Stimulated activated naive CD4-positive, alpha-beta T cell treated with Interleukin-2 at 50 U/mL for 16 hours (primary cell): ENCODE results near the gene WDR90.
"Not testable (repeated sequence)": the region's sequence is repeated elsewhere in the genome, so short reads cannot be mapped to it uniquely, and the experiment has no call there.

Experiments used
- DNase-seq: peaks from one replicate; lab custom pipeline; 2025; lab: John Stamatoyannopoulos, UW

The WDR90 gene

DNA sequence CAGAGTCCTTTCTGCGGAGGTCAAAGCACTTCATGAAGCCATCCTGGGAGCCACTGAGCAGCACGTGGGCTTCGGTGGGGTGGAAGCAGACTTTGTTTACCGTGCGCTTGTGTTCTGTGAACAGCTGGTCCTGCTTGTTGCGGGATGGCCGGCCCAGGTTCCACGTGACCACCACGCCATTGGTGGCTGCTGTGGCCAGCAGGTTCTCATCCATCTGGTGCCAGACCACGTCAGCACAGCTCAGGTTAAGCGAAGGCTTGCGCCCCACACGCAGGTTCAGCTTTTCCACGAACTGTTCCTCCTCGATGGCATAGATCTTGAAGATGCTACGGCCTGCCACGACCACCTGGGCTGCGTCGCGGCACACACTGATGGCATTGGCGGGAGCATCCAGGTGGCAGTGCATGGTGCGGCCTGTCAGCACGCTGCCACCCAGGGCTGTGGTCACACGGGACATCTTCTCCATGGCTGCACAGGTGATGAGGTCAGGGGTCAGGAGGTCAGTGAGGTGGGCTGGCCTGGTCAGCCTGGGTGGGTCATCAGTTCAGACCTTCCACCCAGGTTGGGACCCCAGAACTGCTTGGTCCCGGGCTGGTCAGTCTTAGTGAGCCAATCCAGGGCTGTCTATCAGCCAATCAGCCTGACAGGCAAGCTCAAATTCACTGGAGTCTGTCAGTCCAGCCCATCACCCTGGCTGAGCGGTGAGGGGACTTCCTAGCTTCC is 40.2 kb downstream of the WDR90 start:
- DNase-seq = no peak

DNA sequence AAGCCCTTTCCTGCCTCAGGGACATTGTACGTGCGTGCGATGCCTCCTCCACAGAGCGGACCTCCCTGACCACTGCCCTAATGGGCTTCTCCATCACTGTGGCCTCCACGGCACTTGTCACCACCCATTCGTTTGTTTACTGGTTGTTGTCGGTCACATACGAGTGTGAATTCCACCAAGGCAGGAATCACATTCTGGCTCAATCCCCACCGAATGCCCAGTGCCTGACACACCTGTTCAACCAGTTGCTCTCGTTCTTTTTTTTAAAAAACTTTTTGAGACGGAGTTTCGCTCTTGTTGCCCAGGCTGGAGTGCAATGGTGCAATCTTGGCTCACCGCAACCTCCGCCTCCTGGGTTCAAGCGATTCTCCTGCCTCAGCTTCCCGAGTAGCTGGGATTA is 42.1 kb downstream of the WDR90 start:
- not testable (repeated sequence) for DNase-seq

DNA sequence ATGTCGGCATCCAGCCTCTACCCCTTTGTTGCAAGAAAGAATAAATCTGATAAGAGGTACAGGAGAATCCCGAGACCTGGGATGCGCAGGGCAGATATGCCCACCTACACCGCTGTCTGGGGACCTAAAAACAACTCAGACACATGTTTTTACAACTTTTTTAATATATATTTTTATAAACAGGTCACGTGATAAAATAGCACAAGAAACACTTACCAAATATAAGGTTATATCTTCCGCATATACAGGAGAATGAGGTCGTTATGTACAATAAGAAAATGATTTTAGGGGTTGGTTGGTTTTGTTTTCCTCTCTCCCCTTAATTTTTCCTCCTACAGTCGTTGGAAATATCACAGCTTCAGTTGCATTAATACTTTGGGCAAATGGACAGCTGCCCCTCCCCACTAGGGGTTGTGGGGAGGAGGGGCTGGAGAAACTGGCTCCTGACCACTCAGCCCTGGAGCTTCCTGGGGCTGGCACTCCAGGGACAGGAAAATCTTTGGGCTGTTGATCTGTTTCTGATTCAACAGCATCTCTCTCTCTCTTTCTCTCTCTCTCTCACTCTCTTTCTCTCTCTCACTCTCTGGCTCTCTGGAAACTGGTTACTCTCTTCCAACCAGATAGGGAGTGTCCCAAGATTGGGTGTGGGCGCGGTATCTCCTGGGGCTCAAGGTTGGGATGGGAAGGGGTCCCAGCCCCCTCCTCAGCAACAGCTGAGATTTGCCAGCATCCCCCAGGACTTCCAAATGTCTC is 43.4 kb downstream of the WDR90 start:
- no peak for DNase-seq

DNA sequence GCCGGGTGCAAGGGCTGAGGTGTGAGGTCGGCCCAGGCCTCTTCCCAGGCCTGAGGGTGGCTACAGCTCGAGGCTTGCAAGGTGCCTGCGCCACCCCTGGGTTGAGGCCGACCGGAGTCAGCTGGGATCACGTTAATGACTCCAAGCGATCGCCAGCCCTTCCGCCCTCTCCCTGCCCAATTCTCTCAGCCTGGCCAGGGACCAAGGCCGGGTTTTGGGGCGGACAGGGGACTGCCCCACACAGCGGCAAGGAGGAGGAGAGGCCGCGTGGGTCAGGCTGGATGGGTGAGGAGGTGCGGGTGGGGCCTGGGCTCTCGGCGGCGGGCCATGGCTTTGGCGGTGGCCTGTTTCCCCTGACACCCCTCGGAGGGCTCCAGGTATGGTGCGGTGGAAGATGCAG is 44.2 kb downstream of the WDR90 start:
- no peak for DNase-seq

DNA sequence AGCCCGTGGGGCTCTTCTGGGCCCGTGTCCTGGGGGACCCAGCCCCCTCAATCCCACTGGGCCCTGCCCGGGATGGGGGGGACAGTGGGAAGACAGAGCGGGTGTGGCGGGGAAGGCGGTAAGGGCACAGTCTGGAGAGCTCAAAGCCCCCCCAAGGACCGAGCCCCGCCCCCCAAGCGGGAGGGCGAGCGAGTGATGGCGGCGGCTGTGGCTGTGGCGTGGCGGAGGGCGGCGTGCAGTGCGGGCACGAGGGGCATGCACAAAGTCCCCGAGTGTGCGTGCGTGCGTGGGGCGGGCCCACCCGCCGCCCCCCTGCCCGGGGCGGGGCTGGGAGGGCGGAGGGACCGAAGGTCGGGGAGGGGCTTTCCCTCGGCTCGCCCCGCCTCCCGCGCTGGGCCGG is 44.6 kb downstream of the WDR90 start:
- DNase-seq = no peak

DNA sequence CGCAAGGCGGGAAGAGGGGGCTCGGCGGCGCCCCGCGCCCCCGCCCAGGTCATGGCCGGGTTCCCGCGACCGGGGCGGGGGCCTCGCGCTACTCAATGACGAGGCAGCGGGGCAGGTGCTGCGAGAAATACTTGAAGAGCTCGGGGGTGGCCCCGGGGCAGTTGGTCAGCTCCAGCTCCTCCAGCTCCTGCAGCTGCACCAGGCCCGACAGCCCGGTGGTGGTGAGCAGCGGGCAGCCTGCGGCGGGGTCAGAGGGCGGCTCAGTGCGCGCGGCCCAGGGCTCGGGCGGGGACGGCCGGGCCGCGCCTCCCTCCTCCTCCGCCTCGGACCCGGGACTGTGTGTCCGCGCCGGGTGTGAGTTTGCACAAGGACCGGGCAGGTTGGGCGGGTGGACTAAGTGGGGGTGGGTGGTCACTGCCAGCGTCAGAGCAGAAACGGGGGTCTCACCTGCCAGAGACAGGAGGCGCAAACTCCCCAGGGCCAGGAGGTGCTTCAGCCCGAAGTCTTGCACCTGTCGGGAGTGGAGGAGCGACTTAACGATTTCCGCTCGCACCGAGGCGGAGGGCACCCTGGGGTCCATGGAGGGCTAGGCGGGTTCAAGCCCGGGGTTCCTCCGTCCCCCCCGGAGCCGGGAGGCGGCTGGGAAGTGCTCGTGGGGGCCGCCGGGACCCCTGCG is 45.2 kb downstream of the WDR90 start:
- no peak for DNase-seq

DNA sequence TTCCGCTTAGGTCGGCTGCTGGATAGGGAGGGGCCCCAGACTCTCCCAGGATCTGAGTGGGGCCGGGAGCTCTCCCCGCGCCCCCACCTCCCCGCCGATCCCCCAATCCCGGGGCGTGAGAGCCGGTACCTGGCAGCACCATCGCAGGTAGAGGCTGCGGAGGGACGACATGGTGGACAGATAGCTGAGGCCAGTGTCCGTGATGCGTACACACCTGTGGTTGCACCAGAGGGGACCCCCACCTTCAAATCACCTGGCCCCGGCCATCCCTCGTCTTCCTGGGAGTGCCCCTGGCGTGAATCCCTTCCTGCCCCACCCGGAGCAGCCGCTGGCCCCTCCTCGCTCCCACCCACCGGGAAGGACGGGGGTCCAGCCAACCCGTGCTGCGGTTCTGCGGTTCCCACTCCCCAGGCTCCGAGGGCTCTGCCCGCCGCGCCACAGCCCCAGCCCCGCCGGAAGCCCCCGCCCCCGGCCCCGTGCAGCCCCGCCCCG is 45.7 kb downstream of the WDR90 start:
- DNase-seq = no peak

DNA sequence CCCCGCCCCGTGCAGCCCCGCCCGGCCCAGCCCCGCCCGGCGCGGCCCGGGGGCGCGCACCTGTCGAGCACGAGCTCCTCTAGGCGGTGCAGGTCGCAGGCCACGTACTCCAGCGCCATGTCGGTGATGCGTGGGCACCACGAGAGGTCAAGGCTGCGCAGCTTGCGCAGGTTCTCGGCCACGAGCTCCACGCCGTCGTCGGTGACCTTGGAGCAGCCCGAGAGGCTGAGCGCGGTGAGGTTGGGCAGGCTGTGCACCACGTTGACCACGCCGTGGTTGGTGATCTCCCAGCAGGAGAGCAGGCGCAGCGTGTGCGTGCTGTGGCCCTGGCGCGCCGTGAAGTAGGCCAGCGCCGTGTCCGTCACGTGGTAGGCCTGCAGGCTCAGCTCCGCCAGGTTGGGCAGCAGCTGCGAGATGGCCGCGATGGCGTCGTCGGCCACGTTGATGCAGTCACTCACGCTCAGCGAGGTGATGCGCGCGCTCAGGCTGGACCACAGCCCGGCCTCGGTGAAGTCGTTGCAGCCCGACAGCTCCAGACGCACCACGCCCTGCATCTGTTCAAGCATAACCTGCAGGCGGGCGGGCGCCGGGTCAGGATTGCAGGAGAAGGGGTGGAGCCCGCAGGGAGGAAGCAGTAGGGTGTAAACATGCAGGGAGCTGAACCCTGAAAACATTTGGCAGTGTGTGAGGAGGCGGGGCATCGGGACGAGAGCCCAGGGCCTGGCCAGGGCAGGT is 46.4 kb downstream of the WDR90 start:
- peak; percentile 68 for DNase-seq

DNA sequence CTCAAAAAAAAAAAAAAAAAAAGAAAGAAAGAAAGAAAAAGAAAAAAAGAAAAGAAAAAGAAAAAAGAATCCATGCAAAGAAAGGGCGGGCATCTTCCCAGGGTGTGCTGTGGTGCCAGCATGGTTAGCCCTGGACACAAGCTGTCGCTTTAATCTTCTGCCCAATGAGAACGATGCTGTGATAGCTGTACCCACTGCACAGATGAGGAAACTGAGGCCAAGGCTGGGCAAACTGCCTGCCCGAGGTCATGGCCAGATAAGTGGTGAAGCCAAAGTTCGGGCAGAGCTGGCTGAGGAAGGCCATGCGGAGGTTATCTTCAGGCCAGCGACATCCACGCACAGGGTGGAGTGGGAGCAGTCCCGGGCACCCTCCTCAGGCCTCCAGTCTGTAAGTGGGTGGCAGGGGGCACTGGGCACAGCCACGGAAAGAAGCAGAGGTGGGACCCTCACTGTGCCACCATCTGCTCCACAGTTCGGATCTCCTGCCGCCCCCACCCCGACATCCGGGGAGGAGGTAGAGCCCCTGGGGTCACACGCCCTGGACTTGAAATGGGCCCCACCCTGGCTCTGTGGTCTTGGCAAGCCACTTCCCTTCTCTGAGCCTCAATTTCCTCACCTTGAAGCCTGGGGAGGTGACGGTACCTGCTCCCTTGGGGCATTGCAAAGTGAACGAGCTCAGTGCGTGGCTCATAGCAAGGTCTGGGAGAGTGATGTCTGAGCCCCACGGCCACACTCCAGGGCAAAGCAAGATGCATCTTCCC is 49.9 kb downstream of the WDR90 start:
- no peak for DNase-seq

DNA sequence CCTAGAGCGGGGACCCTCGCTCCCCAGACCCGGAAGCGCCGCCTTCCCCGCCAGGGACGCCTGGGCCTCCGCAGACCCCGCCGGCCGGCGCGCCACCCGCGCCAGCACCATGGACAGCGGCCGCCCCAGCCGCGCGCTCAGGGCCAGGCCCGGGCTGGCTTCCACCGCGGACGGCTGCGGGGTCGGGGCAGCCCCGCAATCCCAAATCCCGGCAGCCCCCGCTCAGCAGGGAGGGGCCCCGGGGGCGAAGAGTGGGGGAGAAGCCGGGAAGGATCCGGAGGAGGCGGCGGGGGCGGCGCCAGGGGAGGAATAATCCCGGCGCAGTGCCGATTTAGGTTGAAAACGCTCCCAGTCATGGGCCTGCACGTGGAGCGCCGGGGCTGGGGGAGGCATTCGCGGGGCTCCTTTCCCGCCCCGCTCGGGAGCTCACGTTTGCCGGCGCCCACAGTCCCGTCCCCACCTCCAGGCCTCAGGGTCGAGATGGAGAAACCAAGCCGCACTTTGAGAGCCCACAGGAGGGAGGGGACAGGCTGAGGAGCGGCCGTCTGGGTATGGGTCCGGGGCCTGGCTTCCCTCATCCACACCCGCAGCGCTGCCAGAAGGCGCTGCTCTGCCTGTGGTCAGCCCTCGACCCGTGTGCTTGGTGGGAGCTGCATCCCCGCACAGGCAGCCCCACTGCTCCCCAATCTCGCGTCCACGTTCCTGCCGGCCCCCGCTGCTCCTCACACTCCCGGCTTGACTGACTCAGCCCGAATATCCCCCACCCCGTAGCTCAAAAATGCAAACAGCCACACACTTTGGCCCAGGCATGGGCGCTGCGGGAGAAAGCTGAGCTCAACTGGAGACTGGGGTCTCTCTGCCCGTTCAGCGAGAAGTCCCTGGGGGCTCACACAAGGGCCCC is 51.8 kb downstream of the WDR90 start:
- peak; percentile 27 for DNase-seq

DNA sequence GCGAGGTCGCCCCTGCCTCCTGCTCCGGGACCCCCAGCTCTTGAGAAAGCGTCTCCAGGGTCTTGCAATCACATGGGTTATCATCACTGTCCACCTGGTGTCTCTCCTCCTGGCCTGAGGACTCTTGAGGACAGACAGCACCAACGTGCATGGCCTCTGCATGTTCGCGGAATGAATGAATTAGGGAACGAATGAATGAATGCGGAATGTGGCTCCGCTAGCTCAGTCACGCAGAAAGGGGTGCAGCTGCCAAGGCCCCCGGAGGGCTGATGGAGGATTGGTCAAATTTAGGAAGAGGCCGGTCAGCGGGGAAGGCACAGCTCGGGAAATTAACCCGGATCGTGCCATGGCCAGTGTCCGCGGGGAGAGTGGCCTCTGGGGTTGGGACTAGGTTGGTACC is 53.2 kb downstream of the WDR90 start:
- no peak for DNase-seq

DNA sequence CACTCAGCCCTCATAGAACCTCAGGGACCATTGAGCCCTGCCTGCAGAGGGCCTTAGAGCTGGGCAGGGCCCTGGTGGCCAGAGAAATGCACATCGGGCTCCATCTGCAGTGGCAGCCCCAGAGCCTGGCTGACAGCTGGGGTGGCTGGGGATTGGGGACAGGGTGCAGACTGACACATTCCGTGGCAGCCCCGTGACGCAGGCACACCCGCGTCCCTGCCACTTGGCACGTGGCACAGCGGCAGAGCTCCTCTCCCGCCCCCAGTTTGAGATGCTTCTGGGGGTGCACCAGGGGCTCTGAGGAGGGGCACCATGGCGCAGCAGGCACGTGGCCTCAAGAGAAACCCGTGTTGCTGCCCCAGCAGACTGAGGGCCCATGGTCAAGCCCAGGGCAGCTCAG is 54.2 kb downstream of the WDR90 start:
- no peak for DNase-seq

DNA sequence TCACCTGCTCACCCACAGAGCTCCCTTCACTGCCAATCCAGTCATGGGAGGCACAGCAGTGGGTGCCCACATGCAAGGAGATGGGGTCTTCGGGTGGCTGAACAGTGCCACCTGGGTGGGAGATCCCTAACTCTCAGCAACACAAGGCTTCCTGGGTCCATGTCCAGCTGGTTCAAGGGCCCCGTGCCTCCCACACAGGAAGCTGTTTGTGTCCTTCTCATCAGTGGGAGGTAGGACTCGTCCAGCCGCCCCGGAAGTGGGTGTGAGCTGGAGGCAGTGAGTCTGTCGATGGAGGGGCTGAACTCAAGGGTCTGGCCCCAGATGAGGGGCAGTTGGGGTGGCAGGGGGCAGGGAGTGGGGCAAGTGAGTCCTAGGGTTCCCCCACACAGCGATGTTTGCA is 54.9 kb downstream of the WDR90 start:
- DNase-seq = no peak

DNA sequence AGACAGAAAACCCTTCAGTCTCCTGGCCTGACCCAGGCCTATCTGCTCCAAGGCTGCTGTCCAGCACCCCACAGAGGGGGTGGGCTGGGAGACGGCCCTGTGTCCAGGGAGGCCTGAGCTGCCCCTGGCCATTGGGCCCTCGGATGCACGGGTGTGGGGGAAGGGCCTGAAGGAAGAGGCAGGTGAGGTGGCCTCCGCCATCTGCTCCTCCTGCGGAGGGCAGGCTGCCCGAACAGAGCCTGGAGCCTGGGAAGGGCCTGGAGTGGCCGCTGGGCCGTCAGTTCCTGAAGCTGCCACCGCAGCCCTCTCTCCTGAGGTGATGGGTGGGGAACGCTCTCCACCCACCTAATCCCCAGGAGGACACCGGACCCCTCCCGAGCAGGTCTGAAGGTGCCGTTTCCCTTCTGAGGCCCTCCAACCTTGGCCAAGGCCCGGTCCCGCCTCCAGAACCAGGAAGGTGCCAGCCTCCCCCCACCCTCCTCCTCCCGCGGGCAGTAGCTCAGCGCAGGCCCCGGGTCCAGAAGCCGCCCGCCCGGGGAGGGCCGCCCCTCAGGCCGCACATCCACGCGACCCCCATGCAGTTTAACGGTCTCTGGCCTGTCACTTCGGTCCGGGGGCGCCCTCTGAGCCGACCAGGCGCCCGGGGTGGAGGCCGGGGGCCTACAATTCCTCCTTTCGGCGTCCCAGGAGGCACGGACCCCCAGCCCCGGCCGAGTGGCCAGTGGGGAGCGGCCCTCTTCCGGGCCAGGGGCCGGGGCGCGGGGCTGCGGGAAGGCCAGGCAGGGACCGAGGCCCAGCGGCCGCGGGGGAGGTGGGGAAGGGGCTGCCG is 55.6 kb downstream of the WDR90 start:
- no peak for DNase-seq

DNA sequence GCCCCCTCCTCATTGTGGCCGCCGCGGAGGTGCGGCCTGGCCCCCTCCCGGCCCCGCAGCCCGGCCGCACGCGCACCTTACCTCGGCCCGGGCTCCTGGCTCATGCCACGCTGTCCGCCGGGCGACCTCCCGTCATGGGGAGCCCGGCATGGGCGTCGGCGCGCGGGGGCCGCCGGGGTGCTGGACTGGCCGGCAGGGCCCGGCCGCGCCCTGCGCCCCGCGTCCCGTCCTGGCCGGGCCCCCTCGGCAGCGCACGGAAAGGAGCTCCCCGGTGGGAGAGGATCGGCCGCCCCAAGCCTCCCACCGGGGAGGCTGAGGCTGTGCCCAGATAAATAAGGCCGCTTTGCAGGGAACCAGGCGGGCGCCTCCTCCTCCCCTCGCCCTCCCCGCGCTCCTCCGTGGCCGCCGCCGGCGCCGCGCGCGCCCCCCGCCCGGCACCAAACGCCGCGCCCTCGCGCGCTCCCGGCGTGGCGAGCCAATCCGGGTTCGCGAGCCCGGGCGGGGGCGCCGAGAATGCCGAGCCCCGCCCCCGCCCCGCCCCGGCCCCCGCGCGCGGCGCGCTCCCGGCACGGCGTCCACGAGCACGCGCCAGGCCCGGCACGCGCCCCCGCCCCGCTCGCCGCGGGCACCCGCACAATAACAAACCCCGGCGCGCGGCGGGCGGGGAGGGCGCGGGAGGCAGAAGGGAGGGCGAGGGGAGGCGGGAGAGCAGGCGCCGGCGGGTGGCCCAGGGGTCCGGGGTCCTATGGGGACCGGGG is 56.4 kb downstream of the WDR90 start, which contains the start of gene FBXL16:
FBXL16 (minus strand) TSS at position 371 of the 758 bp plus-strand sequence. CDS start 8,396 bp downstream, outside the sequence.
- no peak for DNase-seq

DNA sequence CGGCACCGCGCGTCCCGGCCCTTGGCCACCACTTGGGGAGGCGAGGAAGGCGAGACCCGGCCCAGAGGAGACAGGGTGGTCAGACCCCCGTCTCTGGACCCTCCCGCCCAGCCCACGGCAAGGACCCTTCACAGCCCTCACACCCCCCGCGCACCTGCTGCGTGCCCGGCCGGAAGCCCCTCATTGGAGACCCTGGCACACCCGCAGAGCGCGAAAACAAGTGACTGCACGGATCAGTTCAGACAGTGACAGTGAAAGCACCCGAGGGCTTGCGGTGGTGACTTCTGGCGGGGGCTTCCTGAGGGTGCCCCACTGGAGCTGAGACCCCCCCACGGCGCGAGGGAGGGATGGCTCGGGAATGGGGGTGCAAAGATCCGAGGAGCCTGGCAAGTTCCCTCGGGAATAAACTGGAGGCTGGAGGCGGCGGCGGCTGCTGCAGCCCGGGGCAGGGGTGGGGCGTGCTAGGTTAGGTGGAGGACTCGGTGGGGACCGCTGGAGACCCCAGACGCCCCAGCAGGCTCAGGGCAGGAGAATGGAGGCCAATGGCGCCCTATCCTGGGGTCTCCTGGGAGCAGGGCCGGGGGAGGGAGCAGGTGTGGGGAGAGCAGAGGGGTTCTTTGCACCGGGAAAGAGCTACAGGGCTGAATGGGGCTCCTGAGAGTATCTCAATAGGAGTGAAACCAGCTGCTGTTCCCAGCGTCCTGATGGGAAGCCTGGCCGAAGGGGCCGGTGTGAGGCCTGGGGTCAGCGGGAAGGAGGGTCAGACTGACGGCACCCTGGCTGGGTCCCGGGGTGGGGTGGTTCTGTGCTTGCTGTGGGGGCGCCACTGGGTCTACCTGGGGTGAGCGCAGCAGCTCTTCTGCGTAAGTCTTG is 57.3 kb downstream of the WDR90 start:
- DNase-seq = no peak

DNA sequence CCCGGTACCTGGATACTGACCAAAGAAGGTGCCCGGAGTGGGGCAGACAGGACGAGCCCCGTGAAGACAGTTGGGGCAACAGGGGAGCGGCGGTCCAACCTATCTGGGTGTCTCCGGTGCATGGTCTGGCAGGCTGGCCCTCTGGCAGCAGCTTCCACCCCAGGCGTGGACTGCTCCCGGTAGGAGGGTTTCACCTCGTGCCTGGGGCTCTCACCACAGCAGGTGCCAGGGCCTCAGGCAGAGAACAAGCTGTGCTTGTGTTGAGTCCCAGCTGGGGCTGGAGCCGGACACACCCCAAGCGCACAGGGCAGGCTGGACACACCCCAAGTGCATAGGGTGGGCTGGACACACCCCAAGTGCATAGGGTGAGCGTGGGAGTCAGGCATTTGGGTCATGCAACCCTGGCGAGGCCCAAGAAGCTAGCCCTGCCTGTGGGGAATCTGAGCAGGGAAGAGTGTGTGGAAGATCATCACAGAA is 57.9 kb downstream of the WDR90 start:
- no peak for DNase-seq
